T-helper 17 cell (primary cell): ENCODE measurements around the gene UBTD1. TPM values are rescaled to one million over a fixed set of nuclear protein-coding genes. Genes with fewer than 3 reads are reported as not detected.

Experiments
- ATAC-seq: fragments of 150-1000 bp; cut with Tn5 transposase; 2 replicates; pipeline ENCODE4 v1.10.0; 2021; ENCODE audit warnings: mild to moderate bottlenecking, moderate library complexity
- DNase-seq, 3 donors: peaks; one replicate each; pipeline versions ENCODE4 v3.0.0 to v3.0.0-alpha.2; 2020 to 2021
- H3K9me3 ChIP-seq: one replicate; pipeline ENCODE4 v1.7.0; 2013; ENCODE audit warnings: low read length, mild to moderate bottlenecking; ENCODE audit not compliant: control insufficient read depth, poor library complexity, severe bottlenecking
- H3K27ac Mint-ChIP-seq: one replicate; pipeline ENCODE4 v1.8.0; 2022; ENCODE audit warnings: mild to moderate bottlenecking, moderate library complexity, mixed read lengths
- H3K27me3 Mint-ChIP-seq: one replicate; pipeline ENCODE4 v1.8.0; 2022; ENCODE audit warnings: mixed read lengths
- H3K36me3 Mint-ChIP-seq: one replicate; pipeline ENCODE4 v1.8.0; 2022; ENCODE audit warnings: low read depth, mixed read lengths
- H3K4me1 Mint-ChIP-seq: one replicate; pipeline ENCODE4 v1.8.0; 2022; ENCODE audit warnings: mild to moderate bottlenecking, mixed read lengths
- H3K4me3 Mint-ChIP-seq: one replicate; pipeline ENCODE4 v1.8.0; 2022; ENCODE audit warnings: mild to moderate bottlenecking, moderate library complexity, mixed read lengths
- total RNA-seq, 4 donors: library from RNA in 2 of 4; stranded (reverse) in 2 of 4; gene quantifications; one replicate each; pipeline ENCODE4 v1.2.3 and lab custom pipeline; 2022 to 2026

Gene UBTD1, protein sequence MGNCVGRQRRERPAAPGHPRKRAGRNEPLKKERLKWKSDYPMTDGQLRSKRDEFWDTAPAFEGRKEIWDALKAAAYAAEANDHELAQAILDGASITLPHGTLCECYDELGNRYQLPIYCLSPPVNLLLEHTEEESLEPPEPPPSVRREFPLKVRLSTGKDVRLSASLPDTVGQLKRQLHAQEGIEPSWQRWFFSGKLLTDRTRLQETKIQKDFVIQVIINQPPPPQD
- total RNA-seq (1 to 10 TPM; 1.1 to 1.4 TPM), total RNA-seq (lab: John Stamatoyannopoulos, UW) (1.4 to 2.3 reads per million in 2 donors)

DNA sequence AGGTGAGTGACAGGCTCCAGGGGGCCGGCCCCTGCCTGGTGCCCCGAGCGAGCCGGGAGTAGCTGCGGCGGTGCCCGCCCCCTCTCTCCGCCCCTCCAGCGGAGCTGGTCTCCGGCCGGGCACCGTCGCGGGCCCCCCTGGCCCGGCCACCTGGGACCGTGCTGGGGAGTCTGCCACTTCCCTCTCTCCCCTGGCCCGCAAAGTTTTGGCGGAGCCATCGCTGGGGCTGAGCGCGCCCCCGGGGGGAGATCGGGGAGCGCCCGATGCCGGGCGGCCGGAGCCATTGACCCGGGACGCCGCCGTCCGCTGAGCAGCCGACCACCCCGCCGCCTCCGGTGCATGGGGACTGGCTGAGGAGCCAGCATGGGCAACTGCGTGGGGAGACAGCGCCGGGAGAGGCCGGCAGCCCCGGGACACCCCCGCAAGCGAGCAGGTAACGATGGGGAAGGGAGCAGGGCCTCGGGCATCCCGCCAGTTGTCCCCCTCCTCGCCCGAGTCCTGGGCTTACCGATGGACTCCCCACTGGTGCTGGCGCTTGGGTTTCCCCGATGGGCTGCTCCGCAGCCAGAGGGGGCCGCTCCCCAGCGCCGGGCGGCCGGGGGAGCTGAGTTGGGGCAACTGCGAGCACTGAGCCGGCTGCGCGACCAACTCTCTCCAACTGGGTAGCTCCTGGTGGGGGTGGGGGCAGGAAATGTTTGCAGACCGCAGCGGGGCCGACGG lies at the start of gene UBTD1:
TSS of gene UBTD1 (plus strand) at position 84 of the 720 bp plus-strand sequence. CDS start at position 364, 280 bp downstream.
- DNase-seq (peak in 1 of 3 donors; percentile 21), ATAC-seq (no peak)
- Mint-ChIP-seq H3K27ac (peak within 1 kb of the TSS; percentile 91), H3K4me1 (peaks cover 44% of the 10 kb centered on the region), H3K27me3 (peaks cover 36% of the 10 kb centered on the region), H3K36me3 (peaks cover 3% of the 10 kb centered on the region), H3K4me3 (peak within 1 kb of the TSS; percentile 98)
- no peaks in the 10 kb centered on the region for H3K9me3 ChIP-seq

DNA sequence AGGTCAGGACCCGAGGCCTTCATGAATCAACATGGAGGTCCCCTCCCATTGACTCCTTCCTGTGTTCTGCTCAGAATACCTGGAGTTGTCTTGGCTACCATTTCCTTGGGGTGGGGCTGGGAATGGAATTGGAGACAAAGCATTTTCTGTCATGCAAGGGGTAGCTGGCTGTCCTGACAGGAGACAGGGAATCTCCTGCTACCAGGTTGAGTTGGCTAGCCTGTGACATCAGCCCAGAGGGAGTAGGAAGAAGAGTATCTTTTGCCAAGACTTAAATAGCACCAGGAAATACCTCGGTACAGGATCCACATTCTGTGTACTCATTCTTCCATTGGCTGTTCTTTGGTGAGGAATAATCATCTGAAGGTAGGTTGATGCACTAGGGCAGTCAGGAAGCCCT lies 47.9 kb upstream of the UBTD1 start:
- DNase-seq (no peak), ATAC-seq (no peak)
- Mint-ChIP-seq H3K36me3 (no peaks in the 10 kb centered on the region), H3K4me1 (peaks cover 25% of the 10 kb centered on the region), H3K4me3 (no peak overlapping the region), H3K27me3 (no peaks in the 10 kb centered on the region), H3K27ac (peak overlapping the region; percentile 78)
- H3K9me3 ChIP-seq, result no peaks in the 10 kb centered on the region

DNA sequence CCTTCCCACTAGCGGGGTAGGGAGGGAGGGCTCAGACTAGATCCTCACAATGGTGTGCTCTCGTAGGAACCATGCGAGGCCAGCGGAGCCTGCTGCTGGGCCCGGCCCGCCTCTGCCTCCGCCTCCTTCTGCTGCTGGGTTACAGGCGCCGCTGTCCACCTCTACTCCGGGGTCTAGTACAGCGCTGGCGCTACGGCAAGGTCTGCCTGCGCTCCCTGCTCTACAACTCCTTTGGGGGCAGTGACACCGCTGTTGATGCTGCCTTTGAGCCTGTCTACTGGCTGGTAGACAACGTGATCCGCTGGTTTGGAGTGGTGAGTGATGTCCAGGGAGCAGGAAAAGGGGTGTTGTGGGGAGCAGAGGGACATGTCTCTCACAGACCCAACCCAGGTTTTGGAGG lies 47.1 kb upstream of the UBTD1 start:
- Mint-ChIP-seq H3K4me3 (no peak overlapping the region), H3K4me1 (peaks cover 22% of the 10 kb centered on the region), H3K27ac (no peak overlapping the region), H3K36me3 (no peaks in the 10 kb centered on the region), H3K27me3 (no peaks in the 10 kb centered on the region)
- no peak for ATAC-seq
- no peaks in the 10 kb centered on the region for H3K9me3 ChIP-seq
- DNase-seq, result no peak

DNA sequence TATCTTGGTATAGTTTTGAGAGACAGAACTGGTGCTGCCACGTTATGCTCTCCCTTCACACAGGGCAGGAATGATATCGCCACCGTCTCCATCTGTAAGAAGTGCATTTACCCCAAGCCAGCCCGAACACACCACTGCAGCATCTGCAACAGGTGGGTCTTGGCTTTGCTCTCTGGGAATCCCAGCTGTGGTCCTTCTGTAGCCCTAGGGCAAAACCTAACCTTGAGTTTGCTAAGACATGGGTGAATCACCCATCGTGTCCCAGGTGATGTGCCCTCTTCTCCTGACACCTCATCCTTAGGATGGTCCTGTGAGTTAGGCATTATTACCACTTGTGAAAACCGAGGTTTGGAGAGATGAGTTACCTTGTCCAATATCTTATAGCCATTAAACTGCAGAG lies 46.4 kb upstream of the UBTD1 start:
- DNase-seq, result no peak
- H3K36me3 Mint-ChIP-seq, result no peaks in the 10 kb centered on the region
- H3K4me1 Mint-ChIP-seq, result peaks cover 22% of the 10 kb centered on the region
- H3K4me3 Mint-ChIP-seq, result no peak overlapping the region
- ATAC-seq, result no peak
- H3K27me3 Mint-ChIP-seq, result no peaks in the 10 kb centered on the region
- no peak overlapping the region for H3K27ac Mint-ChIP-seq
- H3K9me3 ChIP-seq, result no peaks in the 10 kb centered on the region

DNA sequence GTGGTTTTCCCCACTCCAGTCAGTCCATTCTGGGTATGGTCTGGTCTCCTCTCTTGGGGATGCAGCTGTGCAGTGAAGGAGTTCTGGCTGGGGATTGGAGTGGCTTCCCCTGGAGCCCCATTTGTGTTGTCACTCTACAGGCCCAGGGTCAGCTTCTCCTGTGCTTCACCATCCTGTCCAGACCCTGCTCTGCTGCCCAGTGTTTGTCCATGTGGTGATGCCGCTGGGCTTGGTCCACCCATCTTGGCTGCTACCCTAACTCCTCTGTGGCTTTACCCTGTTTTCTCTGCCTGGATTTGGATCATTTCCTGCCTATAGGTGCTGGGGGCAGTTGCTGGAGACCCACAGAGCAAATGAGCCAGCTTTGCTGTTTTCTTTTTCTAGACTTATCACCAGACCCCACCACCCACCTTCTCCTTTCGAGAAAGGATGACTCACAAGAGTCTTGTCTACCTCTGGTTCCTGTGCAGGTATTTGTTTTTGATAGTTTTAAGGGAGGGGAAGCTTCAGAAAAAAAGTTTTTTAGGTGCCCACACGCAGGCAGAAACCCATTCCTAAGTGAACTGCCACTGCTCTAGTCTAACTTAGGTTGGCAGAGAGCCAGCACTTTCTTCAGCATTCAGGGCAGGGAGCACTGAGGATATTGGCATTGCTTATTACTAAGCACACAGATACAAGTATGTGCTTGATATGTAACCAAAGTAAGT lies 44.2 kb upstream of the UBTD1 start:
- DNase-seq, result no peak
- Mint-ChIP-seq H3K27me3 (no peaks in the 10 kb centered on the region), H3K36me3 (peaks cover 3% of the 10 kb centered on the region), H3K4me1 (peaks cover 9% of the 10 kb centered on the region), H3K27ac (peak overlapping the region; percentile 69), H3K4me3 (no peak overlapping the region)
- no peaks in the 10 kb centered on the region for H3K9me3 ChIP-seq
- no peak for ATAC-seq

DNA sequence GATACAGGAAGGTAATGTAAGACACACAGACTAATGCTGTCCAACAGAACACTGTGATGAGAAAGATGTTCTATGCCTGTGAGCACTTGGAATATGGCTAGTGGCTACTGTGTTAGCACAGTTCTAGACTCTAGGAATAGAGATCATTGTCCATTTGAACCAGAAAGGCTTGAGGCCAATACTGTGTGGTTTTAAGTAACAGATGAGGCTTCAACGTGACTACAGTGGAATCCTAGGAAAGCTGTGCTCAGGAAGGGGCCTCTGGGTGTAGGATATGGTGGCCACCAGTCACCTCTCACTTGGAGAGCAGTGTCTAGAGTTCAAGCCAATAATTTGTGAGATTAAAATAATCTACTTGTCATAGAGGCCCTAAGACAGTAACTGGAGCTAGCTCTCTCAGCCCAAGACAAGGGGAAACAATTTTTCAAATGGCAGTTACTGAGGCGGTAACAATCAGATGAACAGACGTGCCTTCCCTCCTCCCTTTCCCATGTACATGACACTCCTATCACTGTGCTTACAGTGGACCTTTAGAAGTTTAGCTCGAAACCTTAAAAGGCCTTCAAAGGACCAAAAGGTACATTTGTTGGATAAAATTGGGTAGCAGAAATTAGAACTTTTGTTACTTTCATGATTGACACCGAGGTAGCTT lies 42.6 kb upstream of the UBTD1 start:
- no peak for DNase-seq
- Mint-ChIP-seq H3K27ac (peak overlapping the region; percentile 70), H3K4me3 (no peak overlapping the region), H3K4me1 (peaks cover 2% of the 10 kb centered on the region), H3K27me3 (no peaks in the 10 kb centered on the region), H3K36me3 (peaks cover 6% of the 10 kb centered on the region)
- no peaks in the 10 kb centered on the region for H3K9me3 ChIP-seq
- ATAC-seq, result no peak

DNA sequence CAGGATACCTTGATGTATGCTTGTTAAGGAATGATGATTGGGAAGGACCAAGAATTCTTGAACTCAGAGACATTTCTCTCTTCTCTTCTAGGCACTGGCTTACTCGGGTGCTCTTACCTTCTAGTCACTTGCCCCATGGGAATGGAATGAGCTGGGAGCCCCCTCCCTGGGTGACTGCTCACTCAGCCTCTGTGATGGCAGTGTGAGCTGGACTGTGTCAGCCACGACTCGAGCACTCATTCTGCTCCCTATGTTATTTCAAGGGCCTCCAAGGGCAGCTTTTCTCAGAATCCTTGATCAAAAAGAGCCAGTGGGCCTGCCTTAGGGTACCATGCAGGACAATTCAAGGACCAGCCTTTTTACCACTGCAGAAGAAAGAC lies 42.0 kb upstream of the UBTD1 start:
- H3K9me3 ChIP-seq, result no peaks in the 10 kb centered on the region
- DNase-seq (no peak), ATAC-seq (no peak)
- H3K27me3 Mint-ChIP-seq, result no peaks in the 10 kb centered on the region
- no peak overlapping the region for H3K27ac Mint-ChIP-seq
- H3K4me3 Mint-ChIP-seq, result no peak overlapping the region
- peaks cover 6% of the 10 kb centered on the region for H3K36me3 Mint-ChIP-seq
- peaks cover 2% of the 10 kb centered on the region for H3K4me1 Mint-ChIP-seq

DNA sequence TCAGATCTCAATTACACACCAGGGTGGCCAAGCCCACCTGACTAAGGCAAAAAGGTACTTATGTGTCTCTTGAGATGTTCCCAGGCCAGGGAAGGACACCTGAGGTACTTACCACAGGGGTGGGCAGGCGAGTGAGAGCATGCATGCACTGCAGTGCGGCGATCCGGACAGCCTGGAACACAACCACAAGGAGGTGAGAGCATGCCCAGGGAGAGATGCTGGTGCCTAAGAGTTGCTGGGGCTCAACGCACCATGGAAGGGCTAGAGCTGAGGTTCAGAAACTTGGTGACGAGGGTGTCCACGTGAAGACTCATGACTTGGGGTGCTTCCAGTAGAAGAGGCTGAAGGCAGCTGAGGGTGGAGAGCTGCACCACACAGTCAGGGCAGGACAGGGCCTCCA lies 39.6 kb upstream of the UBTD1 start:
- Mint-ChIP-seq H3K27ac (no peak overlapping the region), H3K4me1 (no peaks in the 10 kb centered on the region), H3K36me3 (peaks cover 6% of the 10 kb centered on the region)

DNA sequence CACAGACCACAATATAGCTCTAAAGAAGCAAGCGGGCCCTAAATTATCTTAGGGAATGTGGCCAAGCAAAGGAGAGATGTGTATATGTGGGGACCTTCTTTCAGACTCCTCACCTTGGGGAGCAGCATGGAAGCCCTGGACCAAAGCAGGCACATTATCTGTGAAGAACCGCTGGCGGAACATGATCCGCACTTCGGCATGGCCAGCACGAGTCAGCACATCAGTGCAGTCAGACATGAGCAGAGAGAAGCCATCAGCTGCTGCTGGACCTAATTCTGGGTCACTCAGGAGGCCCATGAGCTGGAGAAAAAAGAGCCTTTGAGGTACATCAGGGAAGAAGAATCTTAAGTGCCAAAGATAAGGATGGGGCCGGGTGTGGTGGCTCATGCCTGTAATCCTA lies 38.8 kb upstream of the UBTD1 start:
- Mint-ChIP-seq H3K36me3 (peaks cover 6% of the 10 kb centered on the region), H3K27me3 (no peaks in the 10 kb centered on the region), H3K4me3 (no peak overlapping the region), H3K27ac (peak overlapping the region; percentile 54), H3K4me1 (no peaks in the 10 kb centered on the region)
- no peak for DNase-seq
- no peaks in the 10 kb centered on the region for H3K9me3 ChIP-seq
- ATAC-seq, result no peak

More for the DNA sequence above, 39.6 kb upstream of the UBTD1 start:
- H3K27me3 Mint-ChIP-seq, result no peaks in the 10 kb centered on the region
- H3K4me3 Mint-ChIP-seq, result no peak overlapping the region
- no peaks in the 10 kb centered on the region for H3K9me3 ChIP-seq
- DNase-seq (no peak), ATAC-seq (no peak)

DNA sequence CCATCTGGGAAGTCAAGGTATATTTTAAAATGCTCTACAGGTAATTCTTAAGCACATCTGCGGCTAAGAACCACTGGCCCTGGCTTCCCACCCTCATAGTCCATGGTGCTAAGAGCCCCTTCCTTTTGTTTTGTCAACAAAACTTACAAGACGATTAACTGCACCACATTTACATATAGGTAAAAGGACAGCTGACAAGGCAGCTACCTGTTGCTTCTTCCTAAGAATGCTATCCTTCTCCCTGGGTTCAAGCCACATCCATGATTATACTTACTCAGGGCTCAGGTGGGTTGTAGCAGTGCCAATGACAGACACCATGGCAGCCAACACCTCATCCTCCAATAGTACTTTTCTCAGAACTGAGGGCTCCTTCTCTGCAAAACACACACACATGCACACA lies 36.4 kb upstream of the UBTD1 start:
- ATAC-seq (no peak), DNase-seq (no peak)
- Mint-ChIP-seq H3K4me1 (no peaks in the 10 kb centered on the region), H3K36me3 (peaks cover 8% of the 10 kb centered on the region), H3K27me3 (no peaks in the 10 kb centered on the region), H3K27ac (no peak overlapping the region), H3K4me3 (no peak overlapping the region)
- H3K9me3 ChIP-seq, result no peaks in the 10 kb centered on the region

DNA sequence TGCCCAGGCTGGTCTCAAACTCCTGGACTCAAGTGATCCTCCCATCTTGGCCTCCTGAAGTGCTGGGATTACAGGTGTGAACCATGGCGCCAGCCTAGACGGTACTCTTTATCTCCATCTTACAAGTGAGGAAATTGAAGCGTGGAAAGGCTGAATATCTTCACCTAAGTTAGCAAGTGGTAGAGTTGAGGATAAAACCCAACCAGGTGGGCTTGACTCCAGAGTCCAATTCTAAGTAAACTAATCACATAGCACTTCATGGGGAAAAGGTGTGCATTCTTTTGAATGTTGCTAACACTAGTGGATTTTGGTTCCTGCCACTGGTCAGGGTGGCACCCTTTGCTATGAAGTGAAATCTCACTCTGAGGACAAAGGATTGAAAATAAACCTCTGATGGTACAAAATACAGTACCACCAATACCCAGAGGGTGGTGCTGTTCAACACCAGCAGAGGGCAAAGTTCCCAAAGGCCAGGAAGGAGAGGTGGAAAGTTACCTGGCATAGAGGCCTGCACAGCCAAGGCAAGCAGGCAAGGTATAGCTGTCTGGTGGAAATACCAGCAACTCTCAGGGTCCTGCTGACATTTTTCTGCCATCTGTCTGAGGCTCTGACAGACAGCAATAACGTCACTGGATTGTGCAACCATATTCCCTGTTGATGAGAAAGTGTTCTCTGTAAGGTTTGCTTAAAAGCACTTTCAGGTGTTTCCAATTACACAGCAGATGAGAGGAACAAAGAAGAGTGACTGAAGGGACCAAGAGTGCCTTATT lies 35.2 kb upstream of the UBTD1 start:
- H3K9me3 ChIP-seq, result no peaks in the 10 kb centered on the region
- H3K27me3 Mint-ChIP-seq, result no peaks in the 10 kb centered on the region
- DNase-seq (no peak), ATAC-seq (peak; percentile 75)
- no peak overlapping the region for H3K27ac Mint-ChIP-seq
- no peak overlapping the region for H3K4me3 Mint-ChIP-seq
- peaks cover 8% of the 10 kb centered on the region for H3K36me3 Mint-ChIP-seq
- H3K4me1 Mint-ChIP-seq, result no peaks in the 10 kb centered on the region

DNA sequence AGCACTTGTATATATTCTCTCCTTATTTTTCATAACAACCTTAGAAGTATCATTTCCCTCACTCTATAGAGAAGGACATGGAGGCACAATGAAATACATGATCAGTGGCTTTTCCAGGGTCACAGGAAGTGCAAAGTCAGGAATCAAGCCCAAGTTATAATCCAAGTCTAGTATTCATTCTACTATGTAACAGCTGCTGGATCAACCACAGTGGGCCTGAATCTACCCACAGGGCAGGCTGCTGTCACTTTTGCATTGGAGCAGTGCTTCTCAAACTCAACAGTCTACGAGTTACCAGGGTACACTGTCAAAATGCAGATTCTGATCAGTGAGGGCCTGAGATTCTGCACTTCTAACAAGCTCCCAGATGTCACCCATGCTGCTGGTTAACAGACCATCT lies 34.5 kb upstream of the UBTD1 start:
- peaks cover 5% of the 10 kb centered on the region for H3K36me3 Mint-ChIP-seq
- no peak for ATAC-seq

More for the DNA sequence above, 34.5 kb upstream of the UBTD1 start:
- DNase-seq, result no peak
- Mint-ChIP-seq H3K4me3 (no peak overlapping the region), H3K4me1 (no peaks in the 10 kb centered on the region), H3K27ac (no peak overlapping the region), H3K27me3 (no peaks in the 10 kb centered on the region)
- H3K9me3 ChIP-seq, result no peaks in the 10 kb centered on the region
